ENCODE data around the gene SUN1. TPM values are rescaled to one million over a fixed set of nuclear protein-coding genes. Genes with fewer than 3 reads are reported as not detected.

SUN1 gene
- total and polyA plus RNA-seq, 2 donors (not counting 3 experiments of a cell fraction or from before 2014, with no cell fraction given) = 158 to 410 TPM

DNA sequence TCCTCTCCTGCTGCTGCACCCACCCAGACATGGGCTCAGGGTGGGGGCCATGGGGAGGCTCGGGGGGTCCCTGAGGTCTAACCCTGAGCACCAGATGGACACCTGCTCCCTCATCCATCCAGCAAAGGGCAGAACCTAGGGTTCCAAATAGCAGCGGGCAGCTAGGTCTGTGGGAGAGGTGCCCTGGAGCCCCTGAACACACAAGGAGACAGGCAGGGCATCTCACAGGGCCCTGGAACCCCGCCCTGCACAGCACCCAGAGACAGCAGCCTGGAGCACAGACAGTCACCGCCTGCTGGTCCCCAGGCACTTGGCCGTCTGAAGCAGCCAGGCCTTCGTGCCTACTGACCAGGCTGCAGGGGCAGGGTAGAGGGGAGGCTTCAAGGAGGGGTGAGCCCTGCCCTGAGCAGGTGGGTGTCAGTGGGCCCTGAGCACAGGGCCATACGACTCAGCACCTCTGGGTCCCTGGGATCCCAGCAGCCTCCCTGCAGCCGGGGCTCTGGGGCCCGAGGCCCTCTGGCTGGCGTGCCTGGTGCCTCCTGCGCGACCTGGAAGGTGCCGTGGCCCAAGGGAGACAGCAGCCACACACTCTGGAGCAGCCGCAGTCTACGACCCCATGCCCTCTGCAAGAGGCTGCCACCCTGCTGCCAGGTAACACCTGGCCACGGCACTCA lies 82.4 kb downstream of the SUN1 start:
- Histone ChIP-seq H3K27me3 (ENCODE audit: control insufficient read depth in 2 of 2, insufficient read depth in 2 of 2, low read length in 2 of 2) (peaks cover under 1 to 5% of the 10 kb centered on the region in 2 experiments), H3K27ac (ENCODE audit: insufficient read depth, low read depth, low read length) (no peak overlapping the region), H2AFZ (ENCODE audit: low read depth, low read length) (no peak overlapping the region), H3K4me3 (replicated peaks in 1 of 3; ENCODE audit: insufficient read depth in 1 of 3, low read depth in 1 of 3, low read length in 3 of 3) (no peak overlapping the region), H3K4me2 (ENCODE audit: insufficient read depth, low read length) (no peak overlapping the region), H4K20me1 (replicated peaks; ENCODE audit: control insufficient read depth, extremely low read depth, insufficient read depth, low read length) (no peaks in the 10 kb centered on the region), H3K9ac (replicated peaks; ENCODE audit: extremely low read depth, insufficient read depth, low read length) (no peak overlapping the region), H3K9me1 (replicated peaks; ENCODE audit: control insufficient read depth, extremely low read depth, insufficient read depth, low read length) (no peaks in the 10 kb centered on the region), H3K9me3 (replicated peaks; ENCODE audit: control insufficient read depth, insufficient read depth, low read length) (no peaks in the 10 kb centered on the region), H3K36me3 (ENCODE audit: control insufficient read depth in 2 of 2, extremely low read depth in 1 of 2, insufficient read depth in 2 of 2, low read length in 2 of 2) (no peaks in the 10 kb centered on the region), H3K4me1 (ENCODE audit: control insufficient read depth, extremely low read depth, insufficient read depth, low read length) (no peaks in the 10 kb centered on the region), H3K79me2 (ENCODE audit: control insufficient read depth, insufficient read depth, low read length) (no peaks in the 10 kb centered on the region)
- ChIA-PET POLR2A (no interaction called here), CTCF (no interaction called here)
- intact Hi-C loops (cut with micrococcal nuclease) = no loop called here
- dilution Hi-C loops (cut with MboI; ENCODE audit: extremely low pct_ligation_motif_present, low sequenced_read_pairs) = no loop called here
- TF ChIP-seq FOS (IDR thresholded peaks at IDR 0.05; ENCODE audit: borderline replicate concordance, insufficient read depth, low read length) (no peak), GATA2 (IDR thresholded peaks at IDR 0.05; ENCODE audit: insufficient read depth, insufficient read length, low read depth, low read length) (no peak), EZH2 (IDR thresholded peaks at IDR 0.05; ENCODE audit: borderline replicate concordance, low read depth, low read length, severe bottlenecking) (no peak), POLR2A (IDR thresholded peaks at IDR 0.05; ENCODE audit: low read depth, low read length) (no peak), MYC (IDR thresholded peaks at IDR 0.05; ENCODE audit: low read depth, low read length) (no peak), JUN (IDR thresholded peaks at IDR 0.05; ENCODE audit: borderline replicate concordance, insufficient read depth, insufficient read length, low read depth) (no peak), POLR2AphosphoS5 (IDR thresholded peaks at IDR 0.05; ENCODE audit: insufficient read depth, low read depth, low read length) (no peak)
- TF ChIP-seq, protein P1, sequence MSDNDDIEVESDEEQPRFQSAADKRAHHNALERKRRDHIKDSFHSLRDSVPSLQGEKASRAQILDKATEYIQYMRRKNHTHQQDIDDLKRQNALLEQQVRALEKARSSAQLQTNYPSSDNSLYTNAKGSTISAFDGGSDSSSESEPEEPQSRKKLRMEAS (IDR thresholded peaks at IDR 0.05; ENCODE audit: insufficient read depth, insufficient read length) = no peak
- TF ChIP-seq, protein P2, sequence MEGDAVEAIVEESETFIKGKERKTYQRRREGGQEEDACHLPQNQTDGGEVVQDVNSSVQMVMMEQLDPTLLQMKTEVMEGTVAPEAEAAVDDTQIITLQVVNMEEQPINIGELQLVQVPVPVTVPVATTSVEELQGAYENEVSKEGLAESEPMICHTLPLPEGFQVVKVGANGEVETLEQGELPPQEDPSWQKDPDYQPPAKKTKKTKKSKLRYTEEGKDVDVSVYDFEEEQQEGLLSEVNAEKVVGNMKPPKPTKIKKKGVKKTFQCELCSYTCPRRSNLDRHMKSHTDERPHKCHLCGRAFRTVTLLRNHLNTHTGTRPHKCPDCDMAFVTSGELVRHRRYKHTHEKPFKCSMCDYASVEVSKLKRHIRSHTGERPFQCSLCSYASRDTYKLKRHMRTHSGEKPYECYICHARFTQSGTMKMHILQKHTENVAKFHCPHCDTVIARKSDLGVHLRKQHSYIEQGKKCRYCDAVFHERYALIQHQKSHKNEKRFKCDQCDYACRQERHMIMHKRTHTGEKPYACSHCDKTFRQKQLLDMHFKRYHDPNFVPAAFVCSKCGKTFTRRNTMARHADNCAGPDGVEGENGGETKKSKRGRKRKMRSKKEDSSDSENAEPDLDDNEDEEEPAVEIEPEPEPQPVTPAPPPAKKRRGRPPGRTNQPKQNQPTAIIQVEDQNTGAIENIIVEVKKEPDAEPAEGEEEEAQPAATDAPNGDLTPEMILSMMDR (IDR thresholded peaks at IDR 0.05; ENCODE audit: extremely low read depth in 1 of 2, insufficient read depth in 1 of 2, low read depth in 1 of 2, low read length in 2 of 2) = no peak
- DNase-seq (ENCODE audit: low read depth, low spot score) (no peak), FAIRE-seq (no peak)
- no TSS peak for BruUV-seq (replicated peaks)

Data from endothelial cell of umbilical vein (primary cell).